Measurements from ENCODE around the gene GPS1.

DNA sequence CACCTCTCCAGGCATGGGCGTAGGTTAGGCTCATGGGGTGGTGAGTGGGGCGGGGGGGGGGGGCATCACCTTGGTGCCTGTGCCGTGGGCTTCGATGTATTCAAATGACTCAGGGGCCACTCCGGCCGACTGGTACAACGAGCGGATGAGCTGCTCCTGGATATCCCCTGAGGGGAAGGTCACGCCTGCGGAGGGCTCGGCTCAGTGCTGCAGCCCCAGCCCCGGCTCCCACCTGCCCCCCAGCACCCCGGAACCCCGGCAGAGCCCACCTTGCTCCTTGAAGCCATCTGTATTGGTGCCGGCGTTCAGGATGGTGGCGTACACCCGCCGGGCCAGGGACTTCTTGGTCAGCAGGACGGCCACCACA lies 40.9 kb downstream of the GPS1 start:
- TF ChIP-seq, protein P1, sequence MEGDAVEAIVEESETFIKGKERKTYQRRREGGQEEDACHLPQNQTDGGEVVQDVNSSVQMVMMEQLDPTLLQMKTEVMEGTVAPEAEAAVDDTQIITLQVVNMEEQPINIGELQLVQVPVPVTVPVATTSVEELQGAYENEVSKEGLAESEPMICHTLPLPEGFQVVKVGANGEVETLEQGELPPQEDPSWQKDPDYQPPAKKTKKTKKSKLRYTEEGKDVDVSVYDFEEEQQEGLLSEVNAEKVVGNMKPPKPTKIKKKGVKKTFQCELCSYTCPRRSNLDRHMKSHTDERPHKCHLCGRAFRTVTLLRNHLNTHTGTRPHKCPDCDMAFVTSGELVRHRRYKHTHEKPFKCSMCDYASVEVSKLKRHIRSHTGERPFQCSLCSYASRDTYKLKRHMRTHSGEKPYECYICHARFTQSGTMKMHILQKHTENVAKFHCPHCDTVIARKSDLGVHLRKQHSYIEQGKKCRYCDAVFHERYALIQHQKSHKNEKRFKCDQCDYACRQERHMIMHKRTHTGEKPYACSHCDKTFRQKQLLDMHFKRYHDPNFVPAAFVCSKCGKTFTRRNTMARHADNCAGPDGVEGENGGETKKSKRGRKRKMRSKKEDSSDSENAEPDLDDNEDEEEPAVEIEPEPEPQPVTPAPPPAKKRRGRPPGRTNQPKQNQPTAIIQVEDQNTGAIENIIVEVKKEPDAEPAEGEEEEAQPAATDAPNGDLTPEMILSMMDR (IDR thresholded peaks at IDR 0.05 in 8 of 11, conservative IDR thresholded peaks at IDR 0.05 in 3 of 11): no peak
- no peak for TF ChIP-seq POLR2AphosphoS5 (IDR thresholded peaks at IDR 0.05)

All from spleen (tissue), 7 donors.